Right ventricle myocardium inferior (tissue), 1 donor: Measurements from ENCODE around the gene FAM13A. TPM values are rescaled to one million over a fixed set of nuclear protein-coding genes. Genes with fewer than 3 reads are reported as not detected.

Source experiments
- ATAC-seq: fragments of 200-7000 bp; cut with Tn5 transposase; one replicate; pipeline ENCODE4 v1.9.1; 2020; ENCODE audit warnings: mild to moderate bottlenecking, moderate library complexity
- DNase-seq: peaks from one replicate; pipeline ENCODE4 v3.0.0; 2021; ENCODE audit errors: missing footprints
- intact Hi-C: fragments of 100-400 bp; cut with DNase I; formaldehyde crosslinking; loops from one replicate; pipeline ENCODE4 v1.11.0; 2022
- total RNA-seq: library from RNA; stranded (reverse); fragmentation: NEBNext Ultra II Directional; extraction: Animal tissue kit (Norgen Biotek cat#: 25700); gene quantifications from one replicate; pipeline ENCODE4 v1.2.1, GENCODE V29; 2021
- donor health status: DM: no; HTN: yes; CAD: no; lungs with severe emphysema.

The FAM13A gene
- total RNA-seq, 1 donor from 2014 or later, result 17.3 TPM

- ATAC-seq, result no peak
- intact Hi-C loops, result no loop called here
- DNase-seq, result no peak
Measured at GRCh38 chr4:88786011-88786410, 271.0 kb downstream of the FAM13A start.

DNA sequence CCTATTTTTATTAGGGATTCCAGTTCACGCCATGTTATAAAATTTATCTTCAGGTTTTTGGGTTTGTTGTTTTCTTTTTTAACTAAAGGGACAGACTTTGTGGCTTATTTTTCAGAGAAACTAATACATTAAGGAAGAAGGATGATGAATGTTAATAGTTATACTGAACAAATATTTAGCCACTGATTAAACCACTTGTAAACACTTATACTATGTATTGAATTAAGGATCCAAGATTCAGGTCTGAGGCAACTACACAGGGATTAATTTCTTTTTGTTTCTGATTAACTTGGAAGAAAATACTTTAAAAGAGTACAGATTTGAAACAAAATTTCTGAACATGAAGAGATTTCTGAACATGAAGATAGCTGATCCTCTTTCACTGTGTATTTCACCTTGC, 276.6 kb downstream of the FAM13A start:
- intact Hi-C loops, result no loop called here
- no peak for ATAC-seq
- no peak for DNase-seq

GRCh38 chr4:88779431-88779830, 277.6 kb downstream of the FAM13A start:
- DNase-seq, result no peak
- intact Hi-C loops, result no loop called here
- no peak for ATAC-seq

DNA sequence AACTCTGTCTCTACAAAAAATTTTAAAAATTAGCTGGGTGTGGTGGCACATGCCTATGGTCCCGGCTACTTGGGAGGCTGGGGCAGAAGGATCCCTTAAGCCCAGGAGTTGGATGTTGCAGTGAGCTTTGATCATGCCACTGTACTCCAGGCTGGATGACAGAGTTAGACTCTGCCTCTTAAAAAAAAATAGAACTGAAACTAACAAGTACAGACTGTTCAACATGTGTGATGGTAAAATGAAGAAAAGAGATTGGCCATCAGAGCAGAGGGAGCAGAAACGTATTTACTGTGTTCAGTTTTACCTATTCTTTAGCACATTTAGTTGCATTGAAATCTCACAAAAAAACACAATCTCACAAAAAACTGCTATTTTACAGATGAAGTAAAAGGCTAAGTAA, 281.5 kb downstream of the FAM13A start:
- DNase-seq (no peak), ATAC-seq (no peak)
- intact Hi-C loops, result no loop called here

DNA sequence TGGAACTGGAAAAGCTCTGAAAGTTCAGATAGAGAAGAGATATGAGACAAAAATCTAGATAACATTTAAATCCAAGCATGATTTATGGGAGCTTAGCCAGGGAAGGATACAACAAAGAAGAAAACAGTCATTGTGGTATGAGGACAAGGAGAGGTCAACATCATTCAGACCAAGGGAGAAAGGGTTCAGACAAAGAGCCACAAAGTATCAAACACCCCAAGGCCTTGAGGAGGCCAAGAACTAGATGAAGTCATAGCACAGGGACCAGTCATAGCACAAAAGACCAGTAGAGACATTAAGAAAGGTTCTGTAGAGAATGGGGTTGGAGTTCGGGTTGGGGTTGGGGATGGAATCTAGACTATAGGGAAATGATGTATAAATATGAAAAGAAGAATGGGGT, 282.0 kb downstream of the FAM13A start:
- no peak for DNase-seq
- intact Hi-C loops, result no loop called here
- ATAC-seq, result no peak

DNA sequence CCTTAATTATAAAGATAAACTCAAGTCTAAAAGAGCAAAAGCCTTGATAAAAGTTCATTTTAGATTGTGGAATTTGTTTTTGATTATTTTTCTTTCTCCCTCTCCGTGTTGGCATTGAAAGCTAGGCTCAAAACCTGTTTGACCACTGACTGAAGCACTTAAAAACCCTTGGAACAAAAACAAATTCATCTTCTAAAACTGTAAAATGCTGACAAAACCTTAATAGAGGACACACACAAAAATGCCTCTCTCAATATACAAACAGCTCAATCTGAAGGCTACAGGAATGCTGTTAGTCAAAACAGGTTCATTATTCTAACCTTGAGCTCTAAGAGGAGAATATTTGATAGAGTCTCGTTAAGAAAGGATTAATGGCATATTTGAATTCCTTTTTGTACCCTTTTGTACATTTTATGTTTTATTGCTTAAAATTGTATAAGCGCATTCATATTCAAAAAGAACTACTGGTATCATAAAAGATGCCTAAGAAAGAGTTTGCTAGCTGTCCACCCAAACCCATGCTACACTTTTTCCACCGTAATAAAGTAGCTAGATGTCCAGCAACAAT, 285.0 kb downstream of the FAM13A start:
- DNase-seq (no peak), ATAC-seq (no peak)
- intact Hi-C loops, result no loop called here

- ATAC-seq (peak; percentile 97), DNase-seq (peak; percentile 79)
- intact Hi-C loops, result no loop called here
Measured at GRCh38 chr4:88765729-88766128, 291.3 kb downstream of the FAM13A start.

- no peak for ATAC-seq
- intact Hi-C loops, result no loop called here
- no peak for DNase-seq
Measured at GRCh38 chr4:88763075-88763474, 293.9 kb downstream of the FAM13A start.

- ATAC-seq, result no peak
- intact Hi-C loops, result no loop called here
- no peak for DNase-seq
Measured at GRCh38 chr4:88761861-88762523, 295.0 kb downstream of the FAM13A start.

DNA sequence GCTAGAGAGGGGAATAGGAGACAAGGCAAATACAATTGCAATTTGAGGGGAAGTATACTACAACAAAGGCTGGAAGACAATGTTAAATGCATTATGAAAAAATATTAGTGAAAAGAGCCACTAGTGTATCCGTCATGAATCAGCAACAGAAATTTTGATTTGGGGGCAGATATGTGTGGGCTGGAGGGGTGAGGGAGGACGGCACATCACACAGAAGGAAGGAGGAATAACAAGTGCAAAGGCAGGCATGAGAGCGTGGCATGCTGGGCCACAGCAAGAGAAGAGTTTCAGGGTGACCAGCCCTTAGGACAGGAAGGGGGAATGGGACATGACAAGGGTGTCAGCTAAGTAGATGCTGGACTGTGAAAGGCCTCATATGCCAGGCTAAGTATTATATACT, 295.6 kb downstream of the FAM13A start:
- intact Hi-C loops, result no loop called here
- DNase-seq, result no peak
- ATAC-seq, result no peak

DNA sequence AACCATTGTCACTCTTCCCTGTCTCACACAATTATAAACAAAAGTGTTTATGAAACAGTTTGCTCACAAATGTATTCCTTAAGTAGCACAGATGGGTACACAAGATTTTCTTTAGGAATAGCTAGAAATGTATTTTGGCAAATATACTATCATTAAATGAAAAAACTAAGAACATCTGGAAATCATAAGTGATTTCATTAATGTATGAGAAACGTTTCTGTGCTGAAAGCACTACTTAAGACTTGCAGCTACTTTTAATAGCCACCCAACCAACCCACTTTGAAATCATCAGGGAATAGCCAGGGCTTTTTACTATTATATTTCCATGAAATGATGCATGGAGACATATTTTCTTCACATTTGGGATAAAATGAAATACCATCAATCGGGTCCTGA, 297.1 kb downstream of the FAM13A start:
- DNase-seq, result no peak
- no peak for ATAC-seq
- intact Hi-C loops, result no loop called here

- intact Hi-C loops, result no loop called here
- peak; percentile 73 for ATAC-seq
- no peak for DNase-seq
Measured at GRCh38 chr4:88759039-88759894, 297.7 kb downstream of the FAM13A start.

- no peak for DNase-seq
- no peak for ATAC-seq
- intact Hi-C loops, result no loop called here
Measured at GRCh38 chr4:88758264-88758663, 298.7 kb downstream of the FAM13A start.

DNA sequence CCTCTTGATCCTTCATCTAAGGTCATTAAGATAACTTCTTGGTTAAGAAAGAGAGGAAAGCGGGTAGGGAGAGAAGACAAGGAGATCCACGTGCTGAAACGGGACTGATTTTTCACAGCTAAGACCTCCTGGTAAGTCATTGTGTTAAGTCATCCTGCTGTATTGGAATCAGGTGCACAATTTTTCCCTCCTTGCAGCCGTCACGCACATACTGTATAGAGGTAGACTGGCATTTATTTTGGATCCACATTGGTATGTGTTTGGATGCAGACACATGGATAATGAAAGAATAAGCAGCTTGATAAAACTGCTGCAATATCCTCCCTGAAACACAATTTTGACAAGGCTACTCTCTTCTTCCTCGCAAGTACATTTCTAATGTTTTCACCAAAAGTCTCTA, 299.2 kb downstream of the FAM13A start:
- no peak for ATAC-seq
- DNase-seq, result no peak
- intact Hi-C loops, result no loop called here

- intact Hi-C loops, result no loop called here
- no peak for ATAC-seq
- DNase-seq, result no peak
Measured at GRCh38 chr4:88757067-88757466, 299.9 kb downstream of the FAM13A start.

- DNase-seq, result no peak
- intact Hi-C loops, result no loop called here
- ATAC-seq, result no peak
Measured at GRCh38 chr4:88756149-88756548, 300.8 kb downstream of the FAM13A start.

DNA sequence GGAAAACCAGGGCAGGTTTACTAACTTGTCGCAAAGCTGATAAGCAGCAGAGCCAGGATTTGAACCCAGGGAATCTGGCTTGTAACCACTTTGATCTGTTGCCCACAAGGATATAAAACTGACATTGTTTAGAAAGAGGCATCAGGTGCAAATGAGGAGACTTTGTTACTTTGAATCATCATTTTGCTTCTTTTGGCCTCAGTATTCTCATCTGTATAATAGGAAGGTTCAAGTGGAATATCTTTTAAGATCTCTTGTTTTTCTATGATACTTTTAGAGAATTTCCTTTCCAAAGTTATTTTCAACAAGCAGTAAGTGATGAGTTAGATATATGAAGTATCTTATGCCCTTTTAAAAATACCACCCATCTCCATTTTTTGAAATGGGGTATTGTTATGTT, 301.5 kb downstream of the FAM13A start:
- DNase-seq (no peak), ATAC-seq (no peak)
- intact Hi-C loops, result no loop called here

DNA sequence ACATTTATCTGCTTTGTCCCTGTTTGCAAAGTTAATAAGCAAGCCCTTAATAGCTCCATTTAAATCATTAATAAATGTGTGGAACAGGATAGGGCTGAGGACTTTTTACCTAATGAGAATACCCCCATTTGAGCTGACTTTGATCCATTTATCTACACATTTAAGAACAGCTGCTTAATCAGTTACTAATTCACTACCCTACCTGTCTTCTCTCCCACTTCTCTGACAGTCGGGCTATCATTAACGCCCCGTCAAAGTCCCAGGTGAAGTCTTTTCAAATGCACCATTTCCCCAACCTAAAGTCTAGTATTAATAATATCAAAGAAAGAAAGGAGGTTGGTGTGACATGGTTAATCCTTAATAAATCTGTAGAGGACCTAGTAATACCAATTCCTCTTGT, 302.2 kb downstream of the FAM13A start:
- ATAC-seq (no peak), DNase-seq (no peak)
- intact Hi-C loops, result no loop called here

- intact Hi-C loops, result loop anchor here (1.0 kb wide), 1 partner anchor 48 kb away; no protein-coding TSS in a partner anchor
- ATAC-seq (no peak), DNase-seq (no peak)
Measured at GRCh38 chr4:88753658-88754571, 303.1 kb downstream of the FAM13A start.
